Trophoblast cell (in vitro differentiated cells and primary cell): ENCODE results near the gene COIL.

Source experiments
- DNase-seq, 2 donors: peaks; one replicate each; pipeline ENCODE4 v3.0.0-alpha.2; 2016
- H2AFZ ChIP-seq: 2 replicates; pipeline ENCODE4 v1.6.1; 2013; ENCODE audit warnings: low read length, moderate library complexity, mild to moderate bottlenecking; ENCODE audit not compliant: insufficient read depth, poor library complexity
- H2AK5ac ChIP-seq: 2 replicates; pipeline ENCODE4 v1.6.1; 2013; ENCODE audit warnings: mild to moderate bottlenecking, low read length
- H2BK120ac ChIP-seq: 2 replicates; pipeline ENCODE4 v1.6.1; 2013; ENCODE audit warnings: low read length, mild to moderate bottlenecking, moderate library complexity; ENCODE audit not compliant: insufficient read depth, poor library complexity
- H2BK12ac ChIP-seq: 2 replicates; pipeline ENCODE4 v1.6.1; 2013; ENCODE audit warnings: mild to moderate bottlenecking, low read length, moderate library complexity
- H2BK5ac ChIP-seq: 2 replicates; pipeline ENCODE4 v1.6.1; 2013; ENCODE audit warnings: low read length, low read depth, moderate library complexity, mild to moderate bottlenecking; ENCODE audit not compliant: poor library complexity
- H3K14ac ChIP-seq: 2 replicates; pipeline ENCODE4 v1.6.1; 2013; ENCODE audit warnings: mild to moderate bottlenecking, low read length
- H3K18ac ChIP-seq: 2 replicates; pipeline ENCODE4 v1.6.1; 2013; ENCODE audit warnings: mild to moderate bottlenecking, low read length
- H3K23ac ChIP-seq: 2 replicates; pipeline ENCODE4 v1.6.1; 2013; ENCODE audit warnings: low read length
- H3K27ac ChIP-seq: 2 replicates; pipeline ENCODE4 v1.5.1; 2013; ENCODE audit warnings: low read depth, mild to moderate bottlenecking, inconsistent platforms, low read length, moderate library complexity
- H3K27me3 ChIP-seq: 2 replicates; pipeline ENCODE4 v1.6.1; 2013; ENCODE audit warnings: inconsistent platforms, mild to moderate bottlenecking, low read length, moderate library complexity; ENCODE audit not compliant: insufficient read depth
- H3K36me3 ChIP-seq, 2 experiments: 1 replicate in 1 of 2; 2 replicates in 1 of 2; pipeline ENCODE4 v1.6.1; 2013; ENCODE audit warnings: low read length in 2 of 2, mild to moderate bottlenecking in 2 of 2, moderate library complexity in 1 of 2; ENCODE audit not compliant: insufficient read depth in 2 of 2, control insufficient read depth in 1 of 2
- H3K4ac ChIP-seq: 2 replicates; pipeline ENCODE4 v1.6.1; 2013; ENCODE audit warnings: low read depth, mild to moderate bottlenecking, low read length, moderate library complexity
- H3K4me1 ChIP-seq, 2 experiments: 1 replicate in 1 of 2; 2 replicates in 1 of 2; pipeline ENCODE4 v1.6.1; 2013; ENCODE audit warnings: low read length in 2 of 2, mild to moderate bottlenecking in 2 of 2, moderate library complexity in 1 of 2; ENCODE audit not compliant: insufficient read depth in 2 of 2, control insufficient read depth in 1 of 2
- H3K4me2 ChIP-seq: 2 replicates; pipeline ENCODE4 v1.6.1; 2013; ENCODE audit warnings: inconsistent platforms, mild to moderate bottlenecking, low read length, moderate library complexity
- H3K4me3 ChIP-seq: 2 replicates; pipeline ENCODE4 v1.5.1; 2013; ENCODE audit warnings: mild to moderate bottlenecking, low read depth, low read length, inconsistent platforms
- H3K79me1 ChIP-seq: one replicate; pipeline ENCODE4 v1.6.1; 2013; ENCODE audit warnings: low read length
- H3K79me2 ChIP-seq: 2 replicates; pipeline ENCODE4 v1.6.1; 2013; ENCODE audit warnings: low read length, mild to moderate bottlenecking; ENCODE audit not compliant: control insufficient read depth, insufficient read depth, poor library complexity
- H3K9ac ChIP-seq: 2 replicates; pipeline ENCODE4 v1.6.1; 2013; ENCODE audit warnings: mild to moderate bottlenecking, low read length
- H3K9me3 ChIP-seq: 2 replicates; pipeline ENCODE4 v1.6.1; 2013; ENCODE audit warnings: low read depth, mild to moderate bottlenecking, control low read depth, inconsistent platforms, low read length; ENCODE audit not compliant: insufficient read depth
- H4K12ac ChIP-seq: 2 replicates; pipeline ENCODE4 v1.6.1; 2013; ENCODE audit warnings: low read depth, mild to moderate bottlenecking, low read length, moderate library complexity
- H4K8ac ChIP-seq: 2 replicates; pipeline ENCODE4 v1.6.1; 2013; ENCODE audit warnings: low read depth, mild to moderate bottlenecking, low read length, moderate library complexity
- H4K91ac ChIP-seq: one replicate; pipeline ENCODE4 v1.6.1; 2013; ENCODE audit warnings: low read depth, mild to moderate bottlenecking, low read length, moderate library complexity
- WGBS: extraction: QIAGEN DNeasy Blood & Tissue Kit; methylation state at CpG from one replicate; pipeline ENCODE4 v1.1.7; 2013; ENCODE audit warnings: missing lambda C conversion rate; ENCODE audit not compliant: insufficient read length, insufficient coverage; ENCODE audit errors: extremely low coverage; 5-methylcytosine and 5-hydroxymethylcytosine counted together

Gene COIL

DNA sequence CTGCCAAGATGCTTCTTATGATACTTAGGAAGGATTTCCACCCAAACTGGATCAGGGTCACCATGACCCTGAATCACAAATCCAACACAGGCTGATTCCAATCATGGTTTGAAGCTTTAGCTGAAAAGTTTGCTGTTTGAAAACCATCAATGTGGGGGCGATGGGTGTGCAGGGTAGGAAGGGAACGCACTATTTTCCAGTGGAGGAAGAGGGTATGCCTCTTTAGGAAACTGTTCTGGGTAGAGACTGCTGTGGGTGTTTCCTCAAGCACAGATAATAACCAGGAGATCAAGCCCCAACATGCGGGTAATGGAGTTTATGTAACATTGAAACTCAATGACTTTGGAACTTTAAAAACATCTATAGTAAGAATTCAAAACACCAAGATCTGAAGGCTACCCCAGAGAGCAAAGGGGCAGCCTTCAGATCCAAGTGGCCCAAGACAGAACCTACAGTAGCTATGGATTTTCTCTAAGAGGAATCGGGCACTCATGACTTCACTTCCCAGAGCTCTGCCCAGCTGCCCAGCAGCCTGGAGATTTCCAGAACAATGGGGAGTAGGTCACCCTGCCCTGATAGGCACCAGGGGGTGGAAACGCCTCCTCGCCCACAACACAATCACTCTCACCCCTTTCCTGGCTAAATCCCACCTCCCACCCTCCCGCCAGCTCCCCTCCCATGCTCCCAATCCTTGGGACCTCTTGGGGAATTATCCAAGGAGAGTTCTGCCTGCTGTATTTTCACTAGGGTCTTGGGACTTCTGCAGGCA lies 69.8 kb downstream of the COIL start:
- no peak overlapping the region for H3K18ac ChIP-seq
- no peak overlapping the region for H3K14ac ChIP-seq
- no peak for DNase-seq
- H3K4ac ChIP-seq, result no peak overlapping the region
- no peak overlapping the region for H2BK120ac ChIP-seq
- peaks cover 8% of the 10 kb centered on the region for H3K9me3 ChIP-seq
- no peak overlapping the region for H3K4me2 ChIP-seq
- H3K23ac ChIP-seq, result no peak overlapping the region
- peaks cover 23 to 27% of the 10 kb centered on the region in 2 experiments for H3K36me3 ChIP-seq
- H3K79me2 ChIP-seq, result no peaks in the 10 kb centered on the region
- H3K27me3 ChIP-seq, result no peaks in the 10 kb centered on the region
- no peak overlapping the region for H3K4me3 ChIP-seq
- no peak overlapping the region for H2BK12ac ChIP-seq
- H3K27ac ChIP-seq, result no peak overlapping the region
- no peak overlapping the region for H4K8ac ChIP-seq
- H4K91ac ChIP-seq, result no peak overlapping the region
- no peak overlapping the region for H4K12ac ChIP-seq
- no peak overlapping the region for H3K9ac ChIP-seq
- H2AK5ac ChIP-seq, result no peak overlapping the region
- H2BK5ac ChIP-seq, result no peak overlapping the region
- H3K79me1 ChIP-seq, result no peaks in the 10 kb centered on the region
- no peak overlapping the region for H2AFZ ChIP-seq
- no peaks in the 10 kb centered on the region for H3K4me1 ChIP-seq
- no CpG with 5 or more reads among the region's 7 CpGs for WGBS

- peaks cover 22 to 25% of the 10 kb centered on the region in 2 experiments for H3K36me3 ChIP-seq
- WGBS, result no CpG with 5 or more reads among the region's 6 CpGs
Observed at GRCh38 chr17:56890390-56890789, 70.5 kb downstream of the COIL start.

More at GRCh38 chr17:56890390-56890789, 70.5 kb downstream of the COIL start:
- no peak overlapping the region for H2BK120ac ChIP-seq
- no peak overlapping the region for H4K91ac ChIP-seq
- H3K4ac ChIP-seq, result no peak overlapping the region
- no peak overlapping the region for H3K14ac ChIP-seq
- H3K9ac ChIP-seq, result no peak overlapping the region
- H3K79me1 ChIP-seq, result no peaks in the 10 kb centered on the region
- no peak overlapping the region for H2BK5ac ChIP-seq
- no peak overlapping the region for H3K4me2 ChIP-seq
- H4K12ac ChIP-seq, result no peak overlapping the region
- no peaks in the 10 kb centered on the region for H3K27me3 ChIP-seq
- H2AFZ ChIP-seq, result no peak overlapping the region
- H4K8ac ChIP-seq, result no peak overlapping the region
- H3K4me3 ChIP-seq, result no peak overlapping the region
- H3K9me3 ChIP-seq, result peaks cover 8% of the 10 kb centered on the region
- H3K18ac ChIP-seq, result no peak overlapping the region
- H3K4me1 ChIP-seq, result no peaks in the 10 kb centered on the region
- H2AK5ac ChIP-seq, result no peak overlapping the region
- no peaks in the 10 kb centered on the region for H3K79me2 ChIP-seq
- H2BK12ac ChIP-seq, result no peak overlapping the region
- DNase-seq, result no peak
- H3K23ac ChIP-seq, result no peak overlapping the region
- H3K27ac ChIP-seq, result no peak overlapping the region
